IMR-90 (cell line): ENCODE data around the gene ARAP1. TPM values are rescaled to one million over a fixed set of nuclear protein-coding genes. Genes with fewer than 3 reads are reported as not detected.

Experiments used
- ATAC-seq: fragments of 200-7000 bp; cut with Tn5 transposase; 2 replicates; pipeline ENCODE4 v1.9.1; 2020; ENCODE audit warnings: low read depth, mild to moderate bottlenecking, moderate library complexity
- BruUV-seq: library from RNA; stranded (reverse); fragments of 400-500 nt; replicated peaks from 2 replicates; lab custom pipeline; 2021; lab: Mats Ljungman, UMichigan
- CTCF ChIA-PET: fragments of 300-600 bp; formaldehyde crosslinking; extraction: SDS; loops from one replicate; lab custom pipeline; 2021; ENCODE audit warnings: antibody characterized with exemption; lab: Yijun Ruan, JAX
- POLR2A ChIA-PET: fragments of 300-600 bp; sonication (Branson Sonifier 250); formaldehyde crosslinking; loops from one replicate; lab custom pipeline; 2022; ENCODE audit warnings: antibody characterized with exemption; ENCODE audit not compliant: unreplicated experiment; lab: Charles Lee
- DNase-seq: peaks from one replicate; pipeline ENCODE4 v3.0.0; 2013
- H2AFZ ChIP-seq: replicated peaks from 2 replicates; pipeline ENCODE3; 2013; ENCODE audit warnings: low read length, mild to moderate bottlenecking; ENCODE audit not compliant: poor library complexity
- H2AK5ac ChIP-seq: 2 replicates; pipeline ENCODE4 v1.6.1; 2013; ENCODE audit warnings: low read depth, low read length, inconsistent platforms
- H2AK9ac ChIP-seq: replicated peaks from 2 replicates; pipeline ENCODE3; 2013; ENCODE audit warnings: mild to moderate bottlenecking, low read depth, low read length, moderate library complexity; ENCODE audit not compliant: poor library complexity
- H2BK120ac ChIP-seq: 2 replicates; pipeline ENCODE4 v1.6.1; 2013; ENCODE audit warnings: low read depth, low read length, inconsistent platforms
- H2BK15ac ChIP-seq: 3 replicates; pipeline ENCODE4 v1.6.1; 2013; ENCODE audit warnings: low read depth, low read length, inconsistent platforms
- H2BK20ac ChIP-seq: 2 replicates; pipeline ENCODE4 v1.6.1; 2013; ENCODE audit warnings: low read depth, mild to moderate bottlenecking, inconsistent platforms, low read length, moderate library complexity
- H2BK5ac ChIP-seq: 2 replicates; pipeline ENCODE4 v1.6.1; 2013; ENCODE audit warnings: mild to moderate bottlenecking, low read depth, low read length, inconsistent platforms; ENCODE audit not compliant: poor library complexity, severe bottlenecking
- H3K14ac ChIP-seq: replicated peaks from 2 replicates; pipeline ENCODE4 v1.6.1; 2013; ENCODE audit warnings: low read depth, low read length, inconsistent platforms
- H3K18ac ChIP-seq: 2 replicates; pipeline ENCODE4 v1.6.1; 2013; ENCODE audit warnings: low read depth, low read length, control low read depth
- H3K23ac ChIP-seq: 2 replicates; pipeline ENCODE4 v1.6.1; 2013; ENCODE audit warnings: low read depth, low read length, inconsistent platforms
- H3K27ac ChIP-seq: 2 replicates; pipeline ENCODE4 v1.5.1; 2013; ENCODE audit warnings: mild to moderate bottlenecking, control low read depth, low read length; ENCODE audit not compliant: insufficient read depth
- H3K27me3 ChIP-seq: 2 replicates; pipeline ENCODE4 v1.6.1; 2013; ENCODE audit warnings: low read length; ENCODE audit not compliant: control insufficient read depth, insufficient read depth
- H3K36me3 ChIP-seq: 2 replicates; pipeline ENCODE4 v1.6.1; 2013; ENCODE audit warnings: low read length, mixed read lengths; ENCODE audit not compliant: control insufficient read depth, insufficient read depth
- H3K4ac ChIP-seq: 2 replicates; pipeline ENCODE4 v1.6.1; 2013; ENCODE audit warnings: low read depth, low read length, inconsistent platforms
- H3K4me1 ChIP-seq: 2 replicates; pipeline ENCODE4 v1.6.1; 2013; ENCODE audit warnings: low read length, mixed read lengths; ENCODE audit not compliant: control insufficient read depth, insufficient read depth
- H3K4me2 ChIP-seq: 2 replicates; pipeline ENCODE4 v1.6.1; 2013; ENCODE audit warnings: low read depth, mild to moderate bottlenecking, control low read depth, low read length, moderate library complexity
- H3K4me3 ChIP-seq: 2 replicates; pipeline ENCODE4 v1.5.1; 2013; ENCODE audit warnings: low read depth, mild to moderate bottlenecking, control low read depth, low read length, moderate library complexity; ENCODE audit not compliant: insufficient read depth
- H3K56ac ChIP-seq: 2 replicates; pipeline ENCODE4 v1.6.1; 2013; ENCODE audit warnings: low read length, inconsistent platforms; ENCODE audit not compliant: insufficient read depth; ENCODE audit errors: extremely low read depth
- H3K79me1 ChIP-seq, 2 experiments: 2 replicates each; pipeline ENCODE4 v1.6.1; 2013; ENCODE audit warnings: low read length in 2 of 2, inconsistent platforms in 1 of 2, low read depth in 1 of 2
- H3K9ac ChIP-seq: 2 replicates; pipeline ENCODE4 v1.6.1; 2013; ENCODE audit warnings: low read depth, low read length, control low read depth
- H3K9me1 ChIP-seq: 2 replicates; pipeline ENCODE4 v1.6.1; 2013; ENCODE audit warnings: low read length, inconsistent platforms; ENCODE audit not compliant: insufficient read depth
- H3K9me3 ChIP-seq: 2 replicates; pipeline ENCODE4 v1.6.1; 2013; ENCODE audit warnings: low read length; ENCODE audit not compliant: control insufficient read depth, insufficient read depth
- H4K20me1 ChIP-seq: 2 replicates; pipeline ENCODE4 v1.6.1; 2013; ENCODE audit warnings: low read length, inconsistent platforms; ENCODE audit not compliant: insufficient read depth
- H4K5ac ChIP-seq: 2 replicates; pipeline ENCODE4 v1.6.1; 2013; ENCODE audit warnings: mild to moderate bottlenecking, low read depth, low read length, control low read depth
- H4K8ac ChIP-seq, 2 experiments: 2 replicates each; pipeline ENCODE4 v1.6.1; 2013; ENCODE audit warnings: low read depth in 2 of 2, low read length in 2 of 2, control low read depth in 1 of 2, inconsistent platforms in 1 of 2
- H4K91ac ChIP-seq: 2 replicates; pipeline ENCODE4 v1.6.1; 2013; ENCODE audit warnings: low read depth, low read length, inconsistent platforms; ENCODE audit not compliant: insufficient read depth
- BHLHE40 ChIP-seq: fragments of 150-350 bp; IDR thresholded peaks from 2 replicates; pipeline ENCODE4 v1.6.1; 2016; ENCODE audit warnings: mild to moderate bottlenecking, low read depth, low read length
- CEBPB ChIP-seq: IDR thresholded peaks from 2 replicates; pipeline ENCODE4 v1.6.1; 2012; ENCODE audit warnings: low read depth, low read length, improper control_type of control experiment
- CHD1 ChIP-seq: IDR thresholded peaks from 2 replicates; pipeline ENCODE4 v1.6.1; 2012; ENCODE audit warnings: low read depth, low read length, improper control_type of control experiment
- CTCF ChIP-seq: conservative IDR thresholded peaks from 2 replicates; pipeline ENCODE4 v1.5.1; 2012; ENCODE audit warnings: mild to moderate bottlenecking, low read depth, low read length, improper control_type of control experiment
- ELK1 ChIP-seq: fragments of 150-350 bp; IDR thresholded peaks from 2 replicates; pipeline ENCODE4 v1.6.1; 2016; ENCODE audit warnings: low read depth, mild to moderate bottlenecking, low read length, moderate library complexity, borderline replicate concordance
- FOS ChIP-seq: fragments of 150-350 bp; IDR thresholded peaks from 2 replicates; pipeline ENCODE4 v1.6.1; 2016; ENCODE audit warnings: low read depth, low read length
- MAFK ChIP-seq: IDR thresholded peaks from 2 replicates; pipeline ENCODE4 v1.6.1; 2012; ENCODE audit warnings: low read depth, low read length, improper control_type of control experiment
- MAZ ChIP-seq: IDR thresholded peaks from 2 replicates; pipeline ENCODE4 v1.6.1; 2012; ENCODE audit warnings: low read depth, mild to moderate bottlenecking, low read length, improper control_type of control experiment, moderate library complexity, borderline replicate concordance
- MXI1 ChIP-seq: IDR thresholded peaks from 2 replicates; pipeline ENCODE4 v1.6.1; 2012; ENCODE audit warnings: low read depth, mild to moderate bottlenecking, low read length, moderate library complexity, borderline replicate concordance
- NFE2L2 ChIP-seq: fragments of 150-350 bp; IDR thresholded peaks from 2 replicates; pipeline ENCODE4 v1.6.1; 2016; ENCODE audit warnings: low read depth, mild to moderate bottlenecking, low read length
- POLR2A ChIP-seq: IDR thresholded peaks from 2 replicates; pipeline ENCODE4 v1.6.1; 2012; ENCODE audit warnings: mild to moderate bottlenecking, low read depth, low read length
- RAD21 ChIP-seq: IDR thresholded peaks from 2 replicates; pipeline ENCODE4 v1.6.1; 2012; ENCODE audit warnings: low read length, improper control_type of control experiment
- RCOR1 ChIP-seq: IDR thresholded peaks from 2 replicates; pipeline ENCODE4 v1.6.1; 2012; ENCODE audit warnings: mild to moderate bottlenecking, low read length, improper control_type of control experiment; ENCODE audit not compliant: insufficient replicate concordance
- RFX5 ChIP-seq: IDR thresholded peaks from 2 replicates; pipeline ENCODE4 v1.8.0; 2012; ENCODE audit warnings: low read depth, mild to moderate bottlenecking, low read length, moderate library complexity
- SMC3 ChIP-seq: fragments of 150-350 bp; IDR thresholded peaks from 2 replicates; pipeline ENCODE4 v1.6.1; 2016; ENCODE audit warnings: low read depth, mild to moderate bottlenecking, antibody characterized with exemption, low read length, moderate library complexity
- USF2 ChIP-seq: fragments of 150-350 bp; IDR thresholded peaks from 2 replicates; pipeline ENCODE4 v1.6.1; 2017; ENCODE audit warnings: mild to moderate bottlenecking, antibody characterized with exemption, low read length, low read depth
- WGBS, 2 experiments: methylation state at CpG; one replicate each; pipeline versions ENCODE4 v1.1.5 to v1.1.7; 2013; ENCODE audit warnings: missing lambda C conversion rate in 2 of 2; ENCODE audit not compliant: insufficient read length in 1 of 2; ENCODE audit errors: extremely low coverage in 2 of 2; 5-methylcytosine and 5-hydroxymethylcytosine counted together
- dilution Hi-C: fragments of 300-500 bp; cut with HindIII; formaldehyde crosslinking; loops from one replicate; pipeline ENCODE4 v1.14.3; 2018; ENCODE audit warnings: low sequenced_read_pairs; ENCODE audit not compliant: unreplicated experiment
- in situ Hi-C: fragments of 300-500 bp; cut with MboI; formaldehyde crosslinking; loops from 3 replicates; pipeline ENCODE4 v1.14.3; 2019; ENCODE audit warnings: low sequenced_read_pairs, inconsistent platforms, mixed read lengths
- intact Hi-C: fragments of 100-400 bp; cut with micrococcal nuclease; formaldehyde crosslinking; loops from 2 replicates; pipeline ENCODE4 v1.10.0; 2022
- polyA plus RNA-seq, 3 experiments: library from polyadenylated mRNA; depleted of rRNA; stranded (reverse); fragments of >200 nt; gene quantifications; 2 replicates each; pipeline ENCODE4 v1.2.3, GENCODE V29; 2012; ENCODE audit warnings: low replicate concordance in 1 of 3
- total RNA-seq: library from RNA; depleted of rRNA; stranded (reverse); fragments of >200 nt; gene quantifications from 2 replicates; pipeline ENCODE4 v1.2.3, GENCODE V29; 2012

Gene ARAP1
- total and polyA plus RNA-seq, 2 of the 4 experiments (the other 2 are of a cell fraction) = 37.6 to 63.1 TPM

- no peak overlapping the region for H3K14ac ChIP-seq
- no peak overlapping the region for H3K4ac ChIP-seq
- no peak overlapping the region for H2AK5ac ChIP-seq
- H4K91ac ChIP-seq = no peak overlapping the region
- H2AK9ac ChIP-seq = no peak overlapping the region
- intact Hi-C loops = no loop called here
- peaks cover 26% of the 10 kb centered on the region for H3K4me1 ChIP-seq
- H3K9ac ChIP-seq = no peak overlapping the region
- CTCF ChIA-PET = no interaction called here
- dilution Hi-C loops = no loop called here
- no peak overlapping the region for H3K27ac ChIP-seq
- no peak overlapping the region for H3K4me3 ChIP-seq
- no peak overlapping the region for H2BK15ac ChIP-seq
- no peak overlapping the region for H3K56ac ChIP-seq
- no peak overlapping the region for H3K23ac ChIP-seq
- H4K8ac ChIP-seq = no peak overlapping the region
- H2BK120ac ChIP-seq = no peak overlapping the region
- H2BK20ac ChIP-seq = no peak overlapping the region
- H3K79me1 ChIP-seq = peaks cover 0 to 11% of the 10 kb centered on the region in 2 experiments; a peak in 2 of 4 replicates
- H4K20me1 ChIP-seq = peaks cover 11% of the 10 kb centered on the region
- H3K36me3 ChIP-seq = no peaks in the 10 kb centered on the region
- H3K4me2 ChIP-seq = no peak overlapping the region
- no peak overlapping the region for H2AFZ ChIP-seq
- H4K5ac ChIP-seq = no peak overlapping the region
- no peaks in the 10 kb centered on the region for H3K9me3 ChIP-seq
- TF ChIP-seq CTCF (no peak), MAFK (no peak), CEBPB (no peak), MAZ (no peak), ELK1 (no peak), MXI1 (no peak), NFE2L2 (no peak), SMC3 (no peak), FOS (no peak), USF2 (no peak), RAD21 (no peak), RCOR1 (no peak), POLR2A (no peak), RFX5 (no peak), BHLHE40 (no peak), CHD1 (no peak)
- in situ Hi-C loops = no loop called here
- WGBS, 2 experiments = 82% methylated on average over 2 of the region's 9 CpGs; no CpG with 5 or more reads in 1 of the 2 experiments
- H3K9me1 ChIP-seq = peaks cover under 1% of the 10 kb centered on the region; the same call in 1 of the 2 replicates
- POLR2A ChIA-PET = no interaction called here
- no TSS peak for BruUV-seq
- no peak for DNase-seq
- no peak overlapping the region for H2BK5ac ChIP-seq
- H3K18ac ChIP-seq = no peak overlapping the region
- no peak for ATAC-seq
- H3K27me3 ChIP-seq = peaks cover 4% of the 10 kb centered on the region; the same call in 1 of the 2 replicates
Observed at GRCh38 chr11:72776117-72776843, 24.1 kb upstream of the ARAP1 start.
